B cell (primary cell): Measurements from ENCODE around the gene MYL7. TPM values are rescaled to one million over a fixed set of nuclear protein-coding genes. Genes with fewer than 3 reads are reported as not detected.

ENCODE experiments used
- ATAC-seq: fragments of 200-7000 bp; cut with Tn5 transposase; one replicate; pipeline ENCODE4 v1.10.0; 2021; ENCODE audit warnings: low read depth, mild to moderate bottlenecking, moderate number of reproducible peaks, moderate library complexity
- CTCF ChIA-PET: fragments of 350-600 bp; sonication (Branson Sonifier 250); formaldehyde crosslinking; loops from one replicate; lab custom pipeline; 2021; ENCODE audit warnings: antibody characterized with exemption, inconsistent platforms; lab: Charles Lee
- POLR2A ChIA-PET: fragments of 350-600 bp; sonication (Branson Sonifier 250); formaldehyde crosslinking; loops from one replicate; lab custom pipeline; 2021; ENCODE audit warnings: antibody characterized with exemption; lab: Charles Lee
- DNase-seq: peaks from one replicate; pipeline ENCODE4 v3.0.0; 2013
- H2AFZ ChIP-seq: 2 replicates; pipeline ENCODE4 v1.6.1; 2012; ENCODE audit warnings: mild to moderate bottlenecking, low read depth, low read length; ENCODE audit not compliant: insufficient read depth, poor library complexity, severe bottlenecking
- H3K27ac ChIP-seq, 2 donors: 1 replicate in 1 of 2; 2 replicates in 1 of 2; pipeline ENCODE4 v1.5.1; 2012 to 2013; ENCODE audit warnings: low read length in 2 of 2, mild to moderate bottlenecking in 2 of 2, moderate library complexity in 1 of 2
- H3K27me3 ChIP-seq, 4 experiments: fragments of 200-600 bp in 1 of 4; sonication (generic) in 1 of 4; replicated peaks in 1 of 4; 1 replicate in 2 of 4; 2 replicates in 2 of 4; pipeline versions ENCODE4 v1.6.1 to v1.7.0; 2013 to 2016; ENCODE audit warnings: low read length in 3 of 4, mild to moderate bottlenecking in 2 of 4, mixed read lengths in 1 of 4, moderate library complexity in 1 of 4; ENCODE audit not compliant: insufficient read depth in 4 of 4, control insufficient read depth in 3 of 4; ENCODE audit errors: control extremely low read depth in 1 of 4
- H3K36me3 ChIP-seq, 2 experiments: replicated peaks in 1 of 2; 1 replicate in 1 of 2; 2 replicates in 1 of 2; pipeline versions ENCODE4 v1.6.1 to v1.7.1; 2013; ENCODE audit warnings: low read length in 1 of 2; ENCODE audit not compliant: insufficient read depth in 2 of 2, control insufficient read depth in 1 of 2; ENCODE audit errors: control extremely low read depth in 1 of 2, extremely low read depth in 1 of 2
- H3K4me1 ChIP-seq, 2 donors: fragments of 200-600 bp in 1 of 2; sonication (generic) in 1 of 2; 1 replicate in 1 of 2; 2 replicates in 1 of 2; pipeline versions ENCODE4 v1.5.1 to v1.6.1; 2013 to 2017; ENCODE audit warnings: low read length in 2 of 2; ENCODE audit not compliant: control insufficient read depth in 2 of 2, insufficient read depth in 2 of 2
- H3K4me2 ChIP-seq: replicated peaks from 2 replicates; pipeline ENCODE3; 2012; ENCODE audit warnings: mild to moderate bottlenecking, low read depth, low read length; ENCODE audit not compliant: poor library complexity, severe bottlenecking
- H3K4me3 ChIP-seq, 5 experiments: fragments of 200-600 bp in 1 of 5; sonication (generic) in 1 of 5; 1 replicate in 3 of 5; 2 replicates in 2 of 5; pipeline versions ENCODE4 v1.5.1 to v1.7.0; 2011 to 2016; ENCODE audit warnings: low read length in 4 of 5, mild to moderate bottlenecking in 4 of 5, low read depth in 2 of 5, control low read depth in 1 of 5, moderate library complexity in 1 of 5; ENCODE audit not compliant: insufficient read depth in 1 of 5; ENCODE audit errors: control extremely low read depth in 1 of 5, extremely low read depth in 1 of 5
- H3K79me2 ChIP-seq: fragments of 200-600 bp; sonication (generic); one replicate; pipeline ENCODE4 v1.6.0; 2016; ENCODE audit warnings: low read length; ENCODE audit not compliant: control insufficient read depth, insufficient read depth
- H3K9ac ChIP-seq: fragments of 200-600 bp; sonication (generic); 2 replicates; pipeline ENCODE4 v1.6.1; 2017; ENCODE audit warnings: mild to moderate bottlenecking, low read length, moderate library complexity
- H3K9me3 ChIP-seq, 3 donors: one replicate each; pipeline versions ENCODE4 v1.6.1 to v1.7.1; 2013; ENCODE audit warnings: low read length in 2 of 3; ENCODE audit not compliant: control insufficient read depth in 2 of 3, insufficient read depth in 1 of 3; ENCODE audit errors: control extremely low read depth in 1 of 3
- H4K20me1 ChIP-seq: 2 replicates; pipeline ENCODE4 v1.6.0; 2012; ENCODE audit warnings: mild to moderate bottlenecking, low read length; ENCODE audit not compliant: insufficient read depth, control insufficient read depth, poor library complexity, severe bottlenecking
- H3K27ac Mint-ChIP-seq: one replicate; pipeline ENCODE4 v1.8.0; 2021; ENCODE audit warnings: mixed read lengths
- H3K27me3 Mint-ChIP-seq: one replicate; pipeline ENCODE4 v1.8.0; 2021; ENCODE audit warnings: mixed read lengths
- H3K4me1 Mint-ChIP-seq: one replicate; pipeline ENCODE4 v1.8.0; 2021; ENCODE audit warnings: mixed read lengths
- H3K4me3 Mint-ChIP-seq: one replicate; pipeline ENCODE4 v1.8.0; 2021; ENCODE audit warnings: mixed read lengths
- H3K9me3 Mint-ChIP-seq: one replicate; pipeline ENCODE4 v1.8.0; 2022; ENCODE audit warnings: mixed read lengths; ENCODE audit not compliant: insufficient read depth
- EZH2 ChIP-seq: IDR thresholded peaks from 2 replicates; pipeline ENCODE4 v1.6.1; 2012; ENCODE audit warnings: borderline replicate concordance, low read depth, mild to moderate bottlenecking, moderate library complexity, low read length; ENCODE audit not compliant: insufficient read depth, poor library complexity, severe bottlenecking
- WGBS: methylation state at CpG from one replicate; pipeline ENCODE4 v1.1.5; 2013; ENCODE audit warnings: missing lambda C conversion rate; ENCODE audit not compliant: insufficient coverage; 5-methylcytosine and 5-hydroxymethylcytosine counted together
- intact Hi-C: fragments of 100-400 bp; cut with micrococcal nuclease; formaldehyde crosslinking; loops from one replicate; pipeline ENCODE4 v1.10.0; 2022
- polyA plus RNA-seq: library from polyadenylated mRNA; depleted of rRNA; stranded (reverse); fragments of >200 nt; gene quantifications from 2 replicates; pipeline ENCODE4 v1.2.3, GENCODE V29; 2012
- total RNA-seq, 2 donors: library from RNA; stranded (reverse); fragments of 120-200 nt in 1 of 2; gene quantifications; 1 replicate in 1 of 2; 2 replicates in 1 of 2; pipeline versions ENCODE4 v1.2.3 to v1.2.4, GENCODE V29; 2013 to 2022
- TF ChIP-seq, protein P1 (sequence below): fragments of 200-600 bp; IDR thresholded peaks from one replicate; pipeline ENCODE4 v1.8.0; 2022; ENCODE audit warnings: antibody characterized with exemption, mild to moderate bottlenecking

MYL7 gene
- total and polyA plus RNA-seq, 2 donors (not counting 1 experiment from before 2014, with no cell fraction given), result not detected

- intact Hi-C loops, result no loop called here
- Histone ChIP-seq H3K4me2 (no peak overlapping the region), H3K36me3 (peaks cover 0 to 33% of the 10 kb centered on the region in 2 experiments), H3K4me3 (no peak overlapping the region), H3K9me3 (no peaks in the 10 kb centered on the region), H4K20me1 (no peaks in the 10 kb centered on the region), H3K9ac (no peak overlapping the region), H3K4me1 (peaks cover 9 to 19% of the 10 kb centered on the region in 2 donors), H3K27ac (no peak overlapping the region), H3K79me2 (peaks cover 41% of the 10 kb centered on the region), H2AFZ (no peak overlapping the region), H3K27me3 (no peaks in the 10 kb centered on the region)
- no peaks in the 10 kb centered on the region for H3K27me3 Mint-ChIP-seq
- no peak for DNase-seq
- no peaks in the 10 kb centered on the region for H3K9me3 Mint-ChIP-seq
- no peak overlapping the region for H3K27ac Mint-ChIP-seq
- POLR2A ChIA-PET, result no interaction called here
- H3K4me3 Mint-ChIP-seq, result no peak overlapping the region
- no peak for TF ChIP-seq EZH2
- TF ChIP-seq, protein P1, sequence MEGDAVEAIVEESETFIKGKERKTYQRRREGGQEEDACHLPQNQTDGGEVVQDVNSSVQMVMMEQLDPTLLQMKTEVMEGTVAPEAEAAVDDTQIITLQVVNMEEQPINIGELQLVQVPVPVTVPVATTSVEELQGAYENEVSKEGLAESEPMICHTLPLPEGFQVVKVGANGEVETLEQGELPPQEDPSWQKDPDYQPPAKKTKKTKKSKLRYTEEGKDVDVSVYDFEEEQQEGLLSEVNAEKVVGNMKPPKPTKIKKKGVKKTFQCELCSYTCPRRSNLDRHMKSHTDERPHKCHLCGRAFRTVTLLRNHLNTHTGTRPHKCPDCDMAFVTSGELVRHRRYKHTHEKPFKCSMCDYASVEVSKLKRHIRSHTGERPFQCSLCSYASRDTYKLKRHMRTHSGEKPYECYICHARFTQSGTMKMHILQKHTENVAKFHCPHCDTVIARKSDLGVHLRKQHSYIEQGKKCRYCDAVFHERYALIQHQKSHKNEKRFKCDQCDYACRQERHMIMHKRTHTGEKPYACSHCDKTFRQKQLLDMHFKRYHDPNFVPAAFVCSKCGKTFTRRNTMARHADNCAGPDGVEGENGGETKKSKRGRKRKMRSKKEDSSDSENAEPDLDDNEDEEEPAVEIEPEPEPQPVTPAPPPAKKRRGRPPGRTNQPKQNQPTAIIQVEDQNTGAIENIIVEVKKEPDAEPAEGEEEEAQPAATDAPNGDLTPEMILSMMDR, result no peak
- WGBS, result 100% methylated on average over 1 of the region's 6 CpGs
- H3K4me1 Mint-ChIP-seq, result peaks cover 22% of the 10 kb centered on the region
- CTCF ChIA-PET, result interaction anchor here (1.0 kb wide), 1 partner anchor 101 kb away, joined by 3 read pairs; no protein-coding TSS in a partner anchor
- no peak for ATAC-seq
These were observed 20.7 kb downstream of the MYL7 start for GRCh38 chr7:44120395-44120794.

GRCh38 chr7:44119829-44120380, 21.2 kb downstream of the MYL7 start:
- 98% methylated on average over 8 of the region's 8 CpGs for WGBS
- H3K27ac ChIP-seq, result no peak overlapping the region
- Mint-ChIP-seq H3K27ac (no peak overlapping the region), H3K9me3 (no peaks in the 10 kb centered on the region), H3K27me3 (no peaks in the 10 kb centered on the region), H3K4me1 (peaks cover 22% of the 10 kb centered on the region), H3K4me3 (no peak overlapping the region)
- CTCF ChIA-PET, result no interaction called here
- no peak overlapping the region for H3K9ac ChIP-seq
- no peaks in the 10 kb centered on the region for H4K20me1 ChIP-seq
- no peak overlapping the region for H3K4me3 ChIP-seq
- TF ChIP-seq, protein P1, result no peak
- TF ChIP-seq EZH2, result no peak
- intact Hi-C loops, result no loop called here
- no peaks in the 10 kb centered on the region for H3K27me3 ChIP-seq
- no peak overlapping the region for H2AFZ ChIP-seq
- H3K4me1 ChIP-seq, result peaks cover 9 to 19% of the 10 kb centered on the region in 2 donors
- H3K79me2 ChIP-seq, result peaks cover 41% of the 10 kb centered on the region
- H3K9me3 ChIP-seq, result no peaks in the 10 kb centered on the region
- H3K36me3 ChIP-seq, result peaks cover 0 to 35% of the 10 kb centered on the region in 2 experiments
- DNase-seq (no peak), ATAC-seq (no peak)
- H3K4me2 ChIP-seq, result no peak overlapping the region
- POLR2A ChIA-PET, result no interaction called here
